ENCODE measurements around the gene CACNA1S. TPM values are rescaled to one million over a fixed set of nuclear protein-coding genes. Genes with fewer than 3 reads are reported as not detected.

The CACNA1S gene
- total RNA-seq, 1 experiment from 2014 or later: not detected

- TF ChIP-seq CTCF (conservative IDR thresholded peaks at IDR 0.05): no peak
- Mint-ChIP-seq H3K27me3 (ENCODE audit: low read depth) (peaks cover 16% of the 10 kb centered on the region), H3K9me3 (no peaks in the 10 kb centered on the region), H3K36me3 (ENCODE audit: insufficient read depth in 1 of 3, low read depth in 3 of 3) (no peaks in the 10 kb centered on the region), H3K4me3 (no peak overlapping the region), H3K4me1 (peaks cover 8 to 11% of the 10 kb centered on the region in 2 experiments), H3K27ac (no peak overlapping the region; a peak in 1 of 7 replicates)
- no peak overlapping the region for H2BK120ac ChIP-seq (ENCODE audit: low read depth, low read length, poor library complexity, severe bottlenecking)
- no peaks in the 10 kb centered on the region for H3K79me2 ChIP-seq (ENCODE audit: insufficient read depth, low read length)
- H3K9ac ChIP-seq (ENCODE audit: extremely low read depth, insufficient read length, low read length): no peak overlapping the region
- DNase-seq: no peak
- H3K56ac ChIP-seq (ENCODE audit: insufficient read length, low read depth, low read length): no peak overlapping the region
- H3K27ac ChIP-seq (ENCODE audit: insufficient read length, low read depth, low read length): no peak overlapping the region
- no peak overlapping the region for H3K4me2 ChIP-seq (ENCODE audit: insufficient read depth, insufficient read length, low read length)
- no peak overlapping the region for H4K5ac ChIP-seq (ENCODE audit: insufficient read length, low read depth, low read length)
- WGBS (ENCODE audit: extremely low coverage, insufficient read length, low lambda C conversion rate): no CpG with 5 or more reads among the region's 5 CpGs
- H4K20me1 ChIP-seq (ENCODE audit: control insufficient read depth, insufficient read depth, insufficient read length): no peaks in the 10 kb centered on the region
- no peaks in the 10 kb centered on the region for H3K27me3 ChIP-seq (ENCODE audit: insufficient read depth, low read length)
- H3K14ac ChIP-seq (ENCODE audit: insufficient read depth, low read length): no peak overlapping the region
- no peak overlapping the region for H3K18ac ChIP-seq (ENCODE audit: insufficient read length, low read depth, low read length)
- H2BK12ac ChIP-seq (ENCODE audit: insufficient read length, low read depth, low read length): no peak overlapping the region
- no peak overlapping the region for H2BK20ac ChIP-seq (ENCODE audit: low read depth, low read length, poor library complexity, severe bottlenecking)
- H3K4ac ChIP-seq (ENCODE audit: low read depth, low read length): no peak overlapping the region
- H3K79me1 ChIP-seq (ENCODE audit: insufficient read depth, low read depth, low read length, poor library complexity, severe bottlenecking): no peaks in the 10 kb centered on the region
- H2AFZ ChIP-seq (ENCODE audit: low read length): no peak overlapping the region
- H3K9me3 ChIP-seq (ENCODE audit: control insufficient read depth, low read depth, low read length): no peaks in the 10 kb centered on the region
- H4K91ac ChIP-seq (ENCODE audit: insufficient read length, low read depth, low read length): no peak overlapping the region
- H3K23me2 ChIP-seq (ENCODE audit: insufficient read length, low read depth, low read length, poor library complexity, severe bottlenecking): no peaks in the 10 kb centered on the region
- no peak overlapping the region for H3K23ac ChIP-seq (ENCODE audit: insufficient read length, low read depth, low read length)
- no peak overlapping the region for H2BK15ac ChIP-seq (ENCODE audit: low read depth, low read length)
- H3T11ph ChIP-seq (ENCODE audit: low read length): no peak overlapping the region
- no peak overlapping the region for H4K8ac ChIP-seq (replicated peaks; ENCODE audit: insufficient read length, low read depth, low read length)
- no peak overlapping the region for H2BK5ac ChIP-seq (ENCODE audit: insufficient read length, low read length)
- no peak overlapping the region for H2AK5ac ChIP-seq (ENCODE audit: insufficient read length, low read length)
- H3K4me1 ChIP-seq (ENCODE audit: insufficient read depth, low read length): no peaks in the 10 kb centered on the region
These were observed 22.6 kb downstream of the CACNA1S start for GRCh38 chr1:201089596-201089995.

All from H9 (cell line).